ENCODE measurements around the gene EBI3. TPM values are rescaled to one million over a fixed set of nuclear protein-coding genes. Genes with fewer than 3 reads are reported as not detected.
"Not testable (repeated sequence)": the region's sequence is repeated elsewhere in the genome, so short reads cannot be mapped to it uniquely, and the experiment has no call there.

Gene EBI3
- polyA plus RNA-seq, 1 donor from 2014 or later = not detected

DNA sequence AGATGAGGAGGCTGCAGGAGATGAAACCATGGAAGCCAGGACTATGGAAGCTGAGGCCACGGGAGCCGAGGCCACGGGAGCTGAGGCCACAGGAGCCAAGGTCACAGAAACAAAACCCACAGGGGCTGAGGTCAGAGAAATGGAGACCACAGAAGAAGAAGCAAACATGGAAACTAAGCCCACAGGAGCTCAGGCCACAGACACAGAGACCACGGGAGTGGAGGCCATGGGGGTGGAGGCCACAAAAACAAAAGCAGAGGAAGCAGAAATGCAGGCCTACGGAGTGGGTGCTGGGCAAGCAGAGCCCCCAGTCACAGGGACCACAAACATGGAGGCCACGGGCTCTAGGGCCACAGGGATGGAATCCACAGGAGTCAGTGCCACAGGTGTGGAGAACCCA, 12.5 kb upstream of the EBI3 start:
- H3K9me3 ChIP-seq (ENCODE audit: low read length) = no peaks in the 10 kb centered on the region
- H3K79me2 ChIP-seq (replicated peaks; ENCODE audit: insufficient read depth, low read length) = no peaks in the 10 kb centered on the region
- H4K20me1 ChIP-seq (ENCODE audit: insufficient read depth) = no peaks in the 10 kb centered on the region
- no peak overlapping the region for H3K4me3 ChIP-seq (ENCODE audit: low read length)
- H2AFZ ChIP-seq (ENCODE audit: low read depth, low read length) = no peak overlapping the region
- H3F3A ChIP-seq (ENCODE audit: insufficient read depth, low read length, poor library complexity, severe bottlenecking) = no peaks in the 10 kb centered on the region
- no peak overlapping the region for H3K9ac ChIP-seq (ENCODE audit: low read length)
- no peaks in the 10 kb centered on the region for H3K27me3 ChIP-seq (ENCODE audit: insufficient read depth, low read depth, low read length)
- no peaks in the 10 kb centered on the region for H3K36me3 ChIP-seq (ENCODE audit: insufficient read depth, low read length)
- TF ChIP-seq, protein P1, sequence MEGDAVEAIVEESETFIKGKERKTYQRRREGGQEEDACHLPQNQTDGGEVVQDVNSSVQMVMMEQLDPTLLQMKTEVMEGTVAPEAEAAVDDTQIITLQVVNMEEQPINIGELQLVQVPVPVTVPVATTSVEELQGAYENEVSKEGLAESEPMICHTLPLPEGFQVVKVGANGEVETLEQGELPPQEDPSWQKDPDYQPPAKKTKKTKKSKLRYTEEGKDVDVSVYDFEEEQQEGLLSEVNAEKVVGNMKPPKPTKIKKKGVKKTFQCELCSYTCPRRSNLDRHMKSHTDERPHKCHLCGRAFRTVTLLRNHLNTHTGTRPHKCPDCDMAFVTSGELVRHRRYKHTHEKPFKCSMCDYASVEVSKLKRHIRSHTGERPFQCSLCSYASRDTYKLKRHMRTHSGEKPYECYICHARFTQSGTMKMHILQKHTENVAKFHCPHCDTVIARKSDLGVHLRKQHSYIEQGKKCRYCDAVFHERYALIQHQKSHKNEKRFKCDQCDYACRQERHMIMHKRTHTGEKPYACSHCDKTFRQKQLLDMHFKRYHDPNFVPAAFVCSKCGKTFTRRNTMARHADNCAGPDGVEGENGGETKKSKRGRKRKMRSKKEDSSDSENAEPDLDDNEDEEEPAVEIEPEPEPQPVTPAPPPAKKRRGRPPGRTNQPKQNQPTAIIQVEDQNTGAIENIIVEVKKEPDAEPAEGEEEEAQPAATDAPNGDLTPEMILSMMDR (IDR thresholded peaks at IDR 0.05; ENCODE audit: poor library complexity, severe bottlenecking) = no peak
- TF ChIP-seq EP300 (conservative IDR thresholded peaks at IDR 0.05; ENCODE audit: poor library complexity, severe bottlenecking) (no peak), TAF1 (IDR thresholded peaks at IDR 0.05; ENCODE audit: low read depth) (no peak), MXI1 (conservative IDR thresholded peaks at IDR 0.05; ENCODE audit: poor library complexity, severe bottlenecking) (no peak), RAD21 (conservative IDR thresholded peaks at IDR 0.05) (no peak), EZH2 (IDR thresholded peaks at IDR 0.05; ENCODE audit: borderline replicate concordance, insufficient read depth, low read length, poor library complexity, severe bottlenecking) (no peak), POLR2AphosphoS5 (IDR thresholded peaks at IDR 0.05) (no peak), SMC3 (conservative IDR thresholded peaks at IDR 0.05; ENCODE audit: poor library complexity) (no peak)
- TF ChIP-seq, protein P2, sequence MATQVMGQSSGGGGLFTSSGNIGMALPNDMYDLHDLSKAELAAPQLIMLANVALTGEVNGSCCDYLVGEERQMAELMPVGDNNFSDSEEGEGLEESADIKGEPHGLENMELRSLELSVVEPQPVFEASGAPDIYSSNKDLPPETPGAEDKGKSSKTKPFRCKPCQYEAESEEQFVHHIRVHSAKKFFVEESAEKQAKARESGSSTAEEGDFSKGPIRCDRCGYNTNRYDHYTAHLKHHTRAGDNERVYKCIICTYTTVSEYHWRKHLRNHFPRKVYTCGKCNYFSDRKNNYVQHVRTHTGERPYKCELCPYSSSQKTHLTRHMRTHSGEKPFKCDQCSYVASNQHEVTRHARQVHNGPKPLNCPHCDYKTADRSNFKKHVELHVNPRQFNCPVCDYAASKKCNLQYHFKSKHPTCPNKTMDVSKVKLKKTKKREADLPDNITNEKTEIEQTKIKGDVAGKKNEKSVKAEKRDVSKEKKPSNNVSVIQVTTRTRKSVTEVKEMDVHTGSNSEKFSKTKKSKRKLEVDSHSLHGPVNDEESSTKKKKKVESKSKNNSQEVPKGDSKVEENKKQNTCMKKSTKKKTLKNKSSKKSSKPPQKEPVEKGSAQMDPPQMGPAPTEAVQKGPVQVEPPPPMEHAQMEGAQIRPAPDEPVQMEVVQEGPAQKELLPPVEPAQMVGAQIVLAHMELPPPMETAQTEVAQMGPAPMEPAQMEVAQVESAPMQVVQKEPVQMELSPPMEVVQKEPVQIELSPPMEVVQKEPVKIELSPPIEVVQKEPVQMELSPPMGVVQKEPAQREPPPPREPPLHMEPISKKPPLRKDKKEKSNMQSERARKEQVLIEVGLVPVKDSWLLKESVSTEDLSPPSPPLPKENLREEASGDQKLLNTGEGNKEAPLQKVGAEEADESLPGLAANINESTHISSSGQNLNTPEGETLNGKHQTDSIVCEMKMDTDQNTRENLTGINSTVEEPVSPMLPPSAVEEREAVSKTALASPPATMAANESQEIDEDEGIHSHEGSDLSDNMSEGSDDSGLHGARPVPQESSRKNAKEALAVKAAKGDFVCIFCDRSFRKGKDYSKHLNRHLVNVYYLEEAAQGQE (IDR thresholded peaks at IDR 0.05; ENCODE audit: borderline replicate concordance) = no peak
- no peaks in the 10 kb centered on the region for H3K9me2 ChIP-seq (ENCODE audit: insufficient read depth, low read length)
- H3K27ac ChIP-seq (ENCODE audit: low read length) = no peak overlapping the region
- no peak overlapping the region for H3K4me2 ChIP-seq (ENCODE audit: low read length)

DNA sequence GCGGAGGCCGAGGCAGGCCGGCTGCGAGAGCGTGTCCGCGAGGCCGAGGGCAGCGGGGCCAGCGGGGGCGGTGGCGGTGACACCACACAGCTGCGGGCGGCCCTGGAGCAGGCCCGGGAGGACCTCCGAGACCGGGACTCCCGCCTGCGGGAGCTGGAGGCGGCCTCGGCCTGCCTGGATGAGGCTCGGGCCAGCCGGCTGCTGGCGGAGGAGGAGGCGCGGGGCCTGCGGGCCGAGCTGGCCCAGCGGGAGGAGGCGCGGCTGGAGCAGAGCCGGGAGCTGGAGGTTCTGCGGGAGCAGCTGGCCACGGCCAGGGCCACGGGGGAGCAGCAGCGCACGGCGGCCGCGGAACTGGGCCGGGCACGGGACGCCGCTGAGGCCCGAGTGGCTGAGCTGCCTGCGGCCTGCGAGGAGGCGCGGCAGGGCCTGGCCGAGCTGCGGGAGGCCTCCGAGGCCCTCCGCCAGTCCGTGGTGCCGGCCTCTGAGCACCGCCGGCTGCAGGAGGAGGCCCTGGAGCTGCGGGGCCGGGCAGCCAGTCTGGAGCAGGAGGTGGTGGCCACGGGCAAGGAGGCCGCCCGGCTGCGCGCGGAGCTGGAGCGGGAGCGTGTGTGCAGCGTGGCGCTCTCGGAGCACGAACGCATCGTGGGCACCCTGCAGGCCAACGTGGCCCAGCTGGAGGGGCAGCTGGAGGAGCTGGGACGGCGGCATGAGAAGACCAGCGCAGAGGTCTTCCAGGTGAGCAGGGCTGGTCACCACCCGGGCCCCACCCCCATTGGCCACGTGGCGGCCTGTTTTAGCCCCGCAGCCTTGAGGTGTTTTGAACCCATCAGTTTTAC, 11.7 kb upstream of the EBI3 start:
- Histone ChIP-seq H4K20me1 (ENCODE audit: insufficient read depth) (no peaks in the 10 kb centered on the region), H3K4me3 (ENCODE audit: low read length) (no peak overlapping the region), H3K9me3 (ENCODE audit: low read length) (no peaks in the 10 kb centered on the region), H3K9ac (ENCODE audit: low read length) (no peak overlapping the region), H3K27me3 (ENCODE audit: insufficient read depth, low read depth, low read length) (no peaks in the 10 kb centered on the region), H3K4me2 (ENCODE audit: low read length) (no peak overlapping the region), H3K9me2 (ENCODE audit: insufficient read depth, low read length) (no peaks in the 10 kb centered on the region), H3K79me2 (replicated peaks; ENCODE audit: insufficient read depth, low read length) (no peaks in the 10 kb centered on the region), H3K27ac (ENCODE audit: low read length) (no peak overlapping the region), H2AFZ (ENCODE audit: low read depth, low read length) (no peak overlapping the region), H3F3A (ENCODE audit: insufficient read depth, low read length, poor library complexity, severe bottlenecking) (no peaks in the 10 kb centered on the region), H3K36me3 (ENCODE audit: insufficient read depth, low read length) (no peaks in the 10 kb centered on the region)
- TF ChIP-seq RAD21 (conservative IDR thresholded peaks at IDR 0.05) = no peak
- no peak for TF ChIP-seq SMC3 (conservative IDR thresholded peaks at IDR 0.05; ENCODE audit: poor library complexity)
- TF ChIP-seq MXI1 (conservative IDR thresholded peaks at IDR 0.05; ENCODE audit: poor library complexity, severe bottlenecking) = no peak
- TF ChIP-seq POLR2AphosphoS5 (IDR thresholded peaks at IDR 0.05) = no peak
- no peak for TF ChIP-seq EP300 (conservative IDR thresholded peaks at IDR 0.05; ENCODE audit: poor library complexity, severe bottlenecking)

DNA sequence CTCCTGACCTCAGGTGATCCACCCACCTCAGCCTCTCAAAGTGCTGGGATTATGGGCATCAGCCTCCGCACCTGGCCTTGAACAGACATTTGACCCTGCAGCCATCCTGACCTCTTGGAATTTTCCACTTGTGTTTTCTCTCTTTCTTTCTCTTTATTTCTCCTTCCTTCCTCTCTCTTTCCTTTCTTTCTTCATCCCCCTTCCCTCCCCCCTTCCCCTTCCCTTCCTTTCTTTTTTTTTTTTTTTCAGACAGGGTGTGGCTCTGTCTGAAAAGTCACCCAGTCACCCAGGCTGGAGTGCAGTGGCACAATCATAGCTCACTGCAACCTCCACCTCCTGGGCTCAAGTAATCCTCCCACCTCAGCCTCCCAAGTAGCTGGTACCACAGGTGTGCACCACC, 10.8 kb upstream of the EBI3 start:
- H3K27ac ChIP-seq (ENCODE audit: low read length); H3K9me2 ChIP-seq (ENCODE audit: insufficient read depth, low read length); H3K4me2 ChIP-seq (ENCODE audit: low read length); H3F3A ChIP-seq (ENCODE audit: insufficient read depth, low read length, poor library complexity, severe bottlenecking); H3K36me3 ChIP-seq (ENCODE audit: insufficient read depth, low read length); H3K9ac ChIP-seq (ENCODE audit: low read length); H3K27me3 ChIP-seq (ENCODE audit: insufficient read depth, low read depth, low read length); H3K79me2 ChIP-seq (replicated peaks; ENCODE audit: insufficient read depth, low read length); H3K9me3 ChIP-seq (ENCODE audit: low read length); H2AFZ ChIP-seq (ENCODE audit: low read depth, low read length); H3K4me3 ChIP-seq (ENCODE audit: low read length); H4K20me1 ChIP-seq (ENCODE audit: insufficient read depth): not testable (repeated sequence)

All from neural cell (in vitro differentiated cells).